Adrenal gland (tissue), 5 donors: ENCODE data around the gene MRM1.

Experiments
- POLR2A ChIP-seq, 2 donors: fragments of 450-650 bp; IDR thresholded peaks; one replicate each; pipeline ENCODE4 v1.6.1; 2017; ENCODE audit warnings: antibody characterized with exemption in 2 of 2, mild to moderate bottlenecking in 2 of 2, moderate library complexity in 1 of 2
- TF ChIP-seq, protein P1 (sequence below), 6 experiments: fragments of 450-650 bp in 4 of 6; fragments of 200-600 bp in 2 of 6; sonication (generic) in 1 of 6; IDR thresholded peaks; 1 replicate in 5 of 6; 2 replicates in 1 of 6; pipeline versions ENCODE4 v1.5.1 to v1.8.0; 2016 to 2021; ENCODE audit warnings: antibody characterized with exemption in 6 of 6, mild to moderate bottlenecking in 2 of 6, moderate library complexity in 1 of 6
- donor health status: DM: no; HTN: no; CAD: no.

DNA sequence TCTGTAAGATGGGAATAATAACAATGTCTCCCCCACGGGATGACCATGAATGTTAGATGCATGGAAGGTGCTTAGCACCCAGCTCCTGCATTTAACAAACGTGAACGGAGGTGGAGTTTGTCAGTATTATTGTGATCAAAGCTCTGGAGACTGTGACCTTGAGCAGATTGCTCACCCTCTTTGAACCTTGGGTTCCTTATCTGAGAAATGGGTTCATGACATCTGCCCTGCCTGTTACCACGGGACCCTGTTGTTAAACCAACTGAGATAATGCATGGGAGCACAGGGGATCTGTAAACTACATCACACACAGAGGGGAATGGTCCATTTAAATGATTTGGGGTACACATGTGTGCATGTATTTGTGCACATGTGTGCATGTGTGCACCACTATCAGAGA, 29.6 kb downstream of the MRM1 start:
- TF ChIP-seq, protein P1, sequence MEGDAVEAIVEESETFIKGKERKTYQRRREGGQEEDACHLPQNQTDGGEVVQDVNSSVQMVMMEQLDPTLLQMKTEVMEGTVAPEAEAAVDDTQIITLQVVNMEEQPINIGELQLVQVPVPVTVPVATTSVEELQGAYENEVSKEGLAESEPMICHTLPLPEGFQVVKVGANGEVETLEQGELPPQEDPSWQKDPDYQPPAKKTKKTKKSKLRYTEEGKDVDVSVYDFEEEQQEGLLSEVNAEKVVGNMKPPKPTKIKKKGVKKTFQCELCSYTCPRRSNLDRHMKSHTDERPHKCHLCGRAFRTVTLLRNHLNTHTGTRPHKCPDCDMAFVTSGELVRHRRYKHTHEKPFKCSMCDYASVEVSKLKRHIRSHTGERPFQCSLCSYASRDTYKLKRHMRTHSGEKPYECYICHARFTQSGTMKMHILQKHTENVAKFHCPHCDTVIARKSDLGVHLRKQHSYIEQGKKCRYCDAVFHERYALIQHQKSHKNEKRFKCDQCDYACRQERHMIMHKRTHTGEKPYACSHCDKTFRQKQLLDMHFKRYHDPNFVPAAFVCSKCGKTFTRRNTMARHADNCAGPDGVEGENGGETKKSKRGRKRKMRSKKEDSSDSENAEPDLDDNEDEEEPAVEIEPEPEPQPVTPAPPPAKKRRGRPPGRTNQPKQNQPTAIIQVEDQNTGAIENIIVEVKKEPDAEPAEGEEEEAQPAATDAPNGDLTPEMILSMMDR (IDR thresholded peaks at IDR 0.05): no peak
- no peak for TF ChIP-seq POLR2A (IDR thresholded peaks at IDR 0.05)
